ENCODE measurements around the gene KLHL9. TPM values are rescaled to one million over a fixed set of nuclear protein-coding genes. Genes with fewer than 3 reads are reported as not detected.
A peak's percentile ranks its signal among the peaks of the same experiment; 100 is the strongest.

The KLHL9 gene
- total RNA-seq, 1 donor from 2014 or later: 28.9 TPM

DNA sequence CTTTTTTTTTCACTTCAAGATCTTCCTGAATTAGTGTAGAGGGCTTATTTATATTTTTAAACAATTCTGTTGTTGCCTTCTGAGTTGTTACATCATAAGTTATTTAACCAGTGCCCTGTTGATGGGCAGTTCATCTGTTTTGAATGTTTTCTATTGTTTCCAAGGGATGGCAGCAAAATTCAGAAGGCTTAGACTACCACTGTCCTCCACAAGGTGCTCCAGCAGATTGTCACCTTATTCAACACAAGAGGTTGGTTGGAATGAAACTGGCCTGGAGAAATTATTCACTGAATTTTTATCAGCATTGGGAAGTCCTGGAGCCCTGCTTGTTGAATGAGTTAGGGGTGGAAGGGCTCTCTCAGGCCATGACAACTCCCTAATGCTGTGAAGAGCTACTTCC lies 1.3 kb upstream of the KLHL9 start:
- H3K4me3 Mint-ChIP-seq (ENCODE audit: unreplicated experiment): no peak overlapping the region
- H3K27me3 Mint-ChIP-seq (ENCODE audit: low read depth): peaks cover 18% of the 10 kb centered on the region

DNA sequence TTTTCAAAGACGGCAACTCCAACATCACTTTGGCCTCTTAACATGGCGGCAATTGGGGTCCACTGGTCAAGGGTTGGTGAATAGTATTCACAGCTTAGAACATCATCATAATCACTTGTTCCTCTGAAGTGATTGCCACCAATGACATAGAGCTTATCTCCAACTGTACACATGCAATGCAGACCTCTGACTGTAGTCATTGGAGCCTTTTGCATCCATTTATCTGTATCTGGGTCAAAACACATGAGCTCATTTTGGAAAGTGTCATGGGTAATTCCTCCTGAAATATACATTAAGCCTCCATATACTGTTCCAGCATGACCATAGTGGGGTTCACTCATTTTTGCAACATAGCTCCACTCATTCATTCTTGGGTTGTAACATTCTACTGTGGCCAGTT lies 2.0 kb downstream of the KLHL9 start:
- Mint-ChIP-seq H3K27me3 (ENCODE audit: low read depth) (peaks cover 2% of the 10 kb centered on the region), H3K27ac (ENCODE audit: unreplicated experiment) (no peak overlapping the region), H3K4me1 (ENCODE audit: low read depth) (peaks cover 59% of the 10 kb centered on the region), H3K4me3 (ENCODE audit: unreplicated experiment) (peak overlapping the region; percentile 83), H3K36me3 (ENCODE audit: low read depth) (peaks cover 9% of the 10 kb centered on the region), H3K9me3 (ENCODE audit: low read depth) (no peaks in the 10 kb centered on the region)
- DNase-seq (ENCODE audit: low spot score): no peak
- TF ChIP-seq, protein P1, sequence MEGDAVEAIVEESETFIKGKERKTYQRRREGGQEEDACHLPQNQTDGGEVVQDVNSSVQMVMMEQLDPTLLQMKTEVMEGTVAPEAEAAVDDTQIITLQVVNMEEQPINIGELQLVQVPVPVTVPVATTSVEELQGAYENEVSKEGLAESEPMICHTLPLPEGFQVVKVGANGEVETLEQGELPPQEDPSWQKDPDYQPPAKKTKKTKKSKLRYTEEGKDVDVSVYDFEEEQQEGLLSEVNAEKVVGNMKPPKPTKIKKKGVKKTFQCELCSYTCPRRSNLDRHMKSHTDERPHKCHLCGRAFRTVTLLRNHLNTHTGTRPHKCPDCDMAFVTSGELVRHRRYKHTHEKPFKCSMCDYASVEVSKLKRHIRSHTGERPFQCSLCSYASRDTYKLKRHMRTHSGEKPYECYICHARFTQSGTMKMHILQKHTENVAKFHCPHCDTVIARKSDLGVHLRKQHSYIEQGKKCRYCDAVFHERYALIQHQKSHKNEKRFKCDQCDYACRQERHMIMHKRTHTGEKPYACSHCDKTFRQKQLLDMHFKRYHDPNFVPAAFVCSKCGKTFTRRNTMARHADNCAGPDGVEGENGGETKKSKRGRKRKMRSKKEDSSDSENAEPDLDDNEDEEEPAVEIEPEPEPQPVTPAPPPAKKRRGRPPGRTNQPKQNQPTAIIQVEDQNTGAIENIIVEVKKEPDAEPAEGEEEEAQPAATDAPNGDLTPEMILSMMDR (IDR thresholded peaks at IDR 0.05): no peak

More for the DNA sequence above, 1.3 kb upstream of the KLHL9 start:
- no peak for DNase-seq (ENCODE audit: low spot score)
- TF ChIP-seq, protein P1 (IDR thresholded peaks at IDR 0.05): no peak
- Mint-ChIP-seq H3K27ac (ENCODE audit: unreplicated experiment) (no peak overlapping the region), H3K36me3 (ENCODE audit: low read depth) (peaks cover 9% of the 10 kb centered on the region), H3K9me3 (ENCODE audit: low read depth) (no peaks in the 10 kb centered on the region), H3K4me1 (ENCODE audit: low read depth) (peaks cover 36% of the 10 kb centered on the region)

DNA sequence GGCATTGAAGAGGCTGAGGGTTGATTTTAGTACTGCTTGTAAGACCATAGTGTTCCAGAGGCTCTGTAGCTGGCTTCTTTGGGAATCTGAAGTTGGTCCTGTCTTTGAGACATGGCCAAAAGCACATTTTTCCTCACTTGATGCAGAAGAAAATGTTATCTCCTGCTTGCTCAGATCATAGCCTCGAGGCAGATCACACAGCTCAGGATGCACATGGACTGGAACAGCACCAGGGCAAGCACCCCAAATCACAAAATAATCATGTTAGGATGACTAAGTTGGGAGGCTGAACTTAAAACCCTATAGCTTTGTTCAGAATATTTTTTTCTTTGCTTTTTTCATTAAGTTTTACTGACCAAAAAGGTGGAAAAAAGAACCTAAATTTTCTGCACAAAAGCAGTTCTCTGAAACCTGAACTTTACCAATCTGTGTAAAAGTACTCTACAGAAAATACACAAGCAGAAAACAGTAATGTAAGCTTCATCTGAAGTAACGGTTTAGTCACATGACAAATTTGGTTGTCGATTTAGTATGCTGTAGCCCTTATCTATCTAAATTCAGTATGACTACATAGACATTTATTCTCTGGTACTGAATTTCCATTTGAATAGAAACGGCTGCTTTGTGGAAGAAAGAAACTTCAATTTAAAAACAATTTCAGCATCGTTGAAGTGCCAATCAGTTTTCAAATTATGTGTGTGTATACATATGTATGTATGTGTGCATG lies 3.4 kb downstream of the KLHL9 start:
- H3K27ac Mint-ChIP-seq (ENCODE audit: unreplicated experiment): no peak overlapping the region
- H3K36me3 Mint-ChIP-seq (ENCODE audit: low read depth): peaks cover 9% of the 10 kb centered on the region
- peaks cover 71% of the 10 kb centered on the region for H3K4me1 Mint-ChIP-seq (ENCODE audit: low read depth)
- TF ChIP-seq, protein P1 (IDR thresholded peaks at IDR 0.05): no peak
- no peak for DNase-seq (ENCODE audit: low spot score)
- H3K27me3 Mint-ChIP-seq (ENCODE audit: low read depth): no peaks in the 10 kb centered on the region
- H3K9me3 Mint-ChIP-seq (ENCODE audit: low read depth): no peaks in the 10 kb centered on the region
- H3K4me3 Mint-ChIP-seq (ENCODE audit: unreplicated experiment): no peak overlapping the region

DNA sequence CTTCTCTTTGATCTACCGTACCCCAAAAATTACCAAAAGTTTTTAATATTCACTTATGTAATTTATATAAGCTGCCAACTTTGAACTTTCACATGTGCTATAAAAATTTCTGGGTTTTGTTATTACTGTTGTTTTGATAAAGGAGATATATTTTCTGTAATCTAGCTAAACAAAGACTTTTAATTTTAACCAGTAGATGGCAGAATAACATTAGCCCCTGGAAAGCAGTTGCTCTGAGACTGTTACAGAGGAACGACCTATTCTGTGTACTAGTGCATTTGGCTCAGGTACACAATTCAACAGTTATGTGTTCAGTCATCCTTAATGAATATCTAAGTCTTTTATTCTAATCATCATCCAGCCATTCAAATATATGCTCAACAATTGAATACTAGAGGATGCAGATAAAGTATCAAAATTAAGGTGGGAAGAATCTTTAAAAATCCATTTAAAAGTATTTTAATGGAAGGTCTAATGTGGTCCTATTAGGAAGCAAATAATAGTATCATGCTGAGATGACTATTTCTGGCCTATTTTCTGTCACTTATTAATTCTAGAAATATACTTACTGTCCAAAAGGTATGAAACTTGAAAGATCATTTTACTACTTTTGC lies 8.6 kb downstream of the KLHL9 start:
- no peak for DNase-seq (ENCODE audit: low spot score)
- H3K4me3 Mint-ChIP-seq (ENCODE audit: unreplicated experiment): no peak overlapping the region
- H3K36me3 Mint-ChIP-seq (ENCODE audit: low read depth): peaks cover 7% of the 10 kb centered on the region
- no peaks in the 10 kb centered on the region for H3K27me3 Mint-ChIP-seq (ENCODE audit: low read depth)
- no peak overlapping the region for H3K27ac Mint-ChIP-seq (ENCODE audit: unreplicated experiment)
- TF ChIP-seq, protein P1 (IDR thresholded peaks at IDR 0.05): peak; percentile 88
- peaks cover 45% of the 10 kb centered on the region for H3K4me1 Mint-ChIP-seq (ENCODE audit: low read depth)
- H3K9me3 Mint-ChIP-seq (ENCODE audit: low read depth): no peaks in the 10 kb centered on the region

DNA sequence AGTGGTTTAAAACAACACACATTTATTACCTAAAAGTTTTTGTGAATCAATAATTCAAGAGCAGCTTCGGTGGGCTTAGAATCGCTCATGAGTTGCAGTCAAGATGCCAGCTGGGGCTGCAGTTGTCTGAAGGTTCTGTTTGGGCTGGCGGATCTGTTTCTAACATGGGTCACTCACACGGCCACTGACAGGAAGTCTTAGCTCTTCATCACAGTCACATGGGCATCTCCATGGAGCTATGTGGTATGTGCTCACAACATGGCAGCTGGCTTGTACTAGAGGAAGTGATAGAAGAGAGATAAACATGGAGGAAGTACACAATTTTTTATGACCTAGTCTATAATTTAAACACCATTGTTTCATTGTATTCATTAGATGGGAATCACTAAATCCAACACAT lies 11.2 kb downstream of the KLHL9 start:
- DNase-seq (ENCODE audit: low spot score): no peak
- Mint-ChIP-seq H3K9me3 (ENCODE audit: low read depth) (no peaks in the 10 kb centered on the region), H3K27ac (ENCODE audit: unreplicated experiment) (no peak overlapping the region), H3K4me1 (ENCODE audit: low read depth) (peaks cover 23% of the 10 kb centered on the region), H3K4me3 (ENCODE audit: unreplicated experiment) (no peak overlapping the region), H3K36me3 (ENCODE audit: low read depth) (peaks cover 12% of the 10 kb centered on the region), H3K27me3 (ENCODE audit: low read depth) (no peaks in the 10 kb centered on the region)
- TF ChIP-seq, protein P1 (IDR thresholded peaks at IDR 0.05): no peak
